Measurements from ENCODE around the gene PLCXD3. TPM values are rescaled to one million over a fixed set of nuclear protein-coding genes. Genes with fewer than 3 reads are reported as not detected.

The PLCXD3 gene
- total and polyA plus RNA-seq, 7 donors: 0.23 to 2.9 (median 1.6) TPM

- Histone ChIP-seq H3K4me1 (no peaks in the 10 kb centered on the region), H3K9me3 (no peaks in the 10 kb centered on the region), H3K27ac (no peak overlapping the region), H3K4me3 (no peak overlapping the region), H3K27me3 (no peaks in the 10 kb centered on the region), H3K36me3 (no peaks in the 10 kb centered on the region)
- WGBS, 2 donors: 89 to 94% methylated on average over 4 of the region's 4 CpGs
- intact Hi-C loops (cut with DNase I): no loop called here
- no peak for TF ChIP-seq POLR2A (IDR thresholded peaks at IDR 0.05)
- TF ChIP-seq POLR2AphosphoS5 (IDR thresholded peaks at IDR 0.05): no peak
- TF ChIP-seq, protein P1, sequence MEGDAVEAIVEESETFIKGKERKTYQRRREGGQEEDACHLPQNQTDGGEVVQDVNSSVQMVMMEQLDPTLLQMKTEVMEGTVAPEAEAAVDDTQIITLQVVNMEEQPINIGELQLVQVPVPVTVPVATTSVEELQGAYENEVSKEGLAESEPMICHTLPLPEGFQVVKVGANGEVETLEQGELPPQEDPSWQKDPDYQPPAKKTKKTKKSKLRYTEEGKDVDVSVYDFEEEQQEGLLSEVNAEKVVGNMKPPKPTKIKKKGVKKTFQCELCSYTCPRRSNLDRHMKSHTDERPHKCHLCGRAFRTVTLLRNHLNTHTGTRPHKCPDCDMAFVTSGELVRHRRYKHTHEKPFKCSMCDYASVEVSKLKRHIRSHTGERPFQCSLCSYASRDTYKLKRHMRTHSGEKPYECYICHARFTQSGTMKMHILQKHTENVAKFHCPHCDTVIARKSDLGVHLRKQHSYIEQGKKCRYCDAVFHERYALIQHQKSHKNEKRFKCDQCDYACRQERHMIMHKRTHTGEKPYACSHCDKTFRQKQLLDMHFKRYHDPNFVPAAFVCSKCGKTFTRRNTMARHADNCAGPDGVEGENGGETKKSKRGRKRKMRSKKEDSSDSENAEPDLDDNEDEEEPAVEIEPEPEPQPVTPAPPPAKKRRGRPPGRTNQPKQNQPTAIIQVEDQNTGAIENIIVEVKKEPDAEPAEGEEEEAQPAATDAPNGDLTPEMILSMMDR (IDR thresholded peaks at IDR 0.05): no peak
- TF ChIP-seq EP300 (IDR thresholded peaks at IDR 0.05): no peak
- no peak for DNase-seq
Observed at GRCh38 chr5:41289970-41290464, 220.4 kb downstream of the PLCXD3 start.

DNA sequence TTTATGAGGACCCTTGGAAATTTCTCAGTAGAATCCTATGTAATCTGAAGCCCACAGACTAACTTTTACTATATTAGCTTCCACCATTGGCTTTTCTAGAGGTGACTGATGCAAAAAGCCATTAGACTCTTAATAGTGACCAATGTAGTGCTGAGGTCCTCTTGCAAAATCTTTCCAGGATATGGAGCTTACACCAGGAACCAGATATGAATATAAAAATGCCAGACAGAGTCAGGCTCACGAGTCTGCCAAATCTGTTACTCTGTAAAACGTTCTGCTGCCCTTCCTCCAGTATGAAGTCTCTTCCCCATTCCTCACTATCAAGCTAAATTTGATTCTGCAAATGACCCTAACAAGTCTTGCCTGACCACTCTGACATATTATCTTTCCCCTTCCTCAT, 223.7 kb downstream of the PLCXD3 start:
- Histone ChIP-seq H3K36me3 (no peaks in the 10 kb centered on the region), H3K27me3 (no peaks in the 10 kb centered on the region), H3K4me1 (no peaks in the 10 kb centered on the region), H3K27ac (no peak overlapping the region), H3K9me3 (no peaks in the 10 kb centered on the region), H3K4me3 (no peak overlapping the region)
- DNase-seq: no peak
- no peak for TF ChIP-seq EP300 (IDR thresholded peaks at IDR 0.05)
- TF ChIP-seq POLR2A (IDR thresholded peaks at IDR 0.05): no peak
- TF ChIP-seq POLR2AphosphoS5 (IDR thresholded peaks at IDR 0.05): no peak
- TF ChIP-seq, protein P1 (IDR thresholded peaks at IDR 0.05): no peak
- 64 to 77% methylated on average over 2 of the region's 2 CpGs for WGBS, 2 donors
- intact Hi-C loops (cut with DNase I): no loop called here

DNA sequence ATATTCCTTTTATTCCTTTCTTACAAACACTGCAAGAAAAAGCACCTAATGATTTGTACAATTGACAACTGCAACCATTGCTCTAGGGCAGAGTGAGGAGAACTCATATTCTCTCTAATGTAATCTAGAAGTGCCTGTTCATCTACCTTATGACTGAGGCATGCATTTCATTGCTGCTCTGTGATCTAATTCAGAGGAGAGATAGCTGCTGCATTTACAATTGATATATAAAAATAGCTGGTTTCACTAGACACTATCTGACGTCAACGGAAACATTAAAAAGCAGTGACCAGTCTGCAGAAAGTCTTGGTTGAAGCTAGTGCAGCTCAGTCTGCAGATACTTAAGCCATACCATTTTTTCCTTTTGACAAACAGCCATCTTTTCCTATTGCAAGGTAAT, 224.2 kb downstream of the PLCXD3 start:
- TF ChIP-seq, protein P1 (IDR thresholded peaks at IDR 0.05): no peak
- TF ChIP-seq EP300 (IDR thresholded peaks at IDR 0.05): no peak
- TF ChIP-seq POLR2AphosphoS5 (IDR thresholded peaks at IDR 0.05): no peak
- TF ChIP-seq POLR2A (IDR thresholded peaks at IDR 0.05): no peak
- Histone ChIP-seq H3K27ac (no peak overlapping the region), H3K4me1 (no peaks in the 10 kb centered on the region), H3K36me3 (no peaks in the 10 kb centered on the region), H3K27me3 (no peaks in the 10 kb centered on the region), H3K4me3 (no peak overlapping the region), H3K9me3 (no peaks in the 10 kb centered on the region)
- no peak for DNase-seq
- 92 to 96% methylated on average over 2 of the region's 2 CpGs for WGBS, 2 donors
- intact Hi-C loops (cut with DNase I): no loop called here

- DNase-seq: no peak
- H3K9me3 ChIP-seq: no peaks in the 10 kb centered on the region
- H3K4me1 ChIP-seq: no peaks in the 10 kb centered on the region
- no peaks in the 10 kb centered on the region for H3K27me3 ChIP-seq
- TF ChIP-seq POLR2AphosphoS5 (IDR thresholded peaks at IDR 0.05) (no peak), EP300 (IDR thresholded peaks at IDR 0.05) (no peak), POLR2A (IDR thresholded peaks at IDR 0.05) (no peak)
- TF ChIP-seq, protein P1 (IDR thresholded peaks at IDR 0.05): no peak
- H3K36me3 ChIP-seq: no peaks in the 10 kb centered on the region
- H3K4me3 ChIP-seq: no peak overlapping the region
- intact Hi-C loops (cut with DNase I): no loop called here
- H3K27ac ChIP-seq: no peak overlapping the region
- WGBS, 2 donors: 55 to 87% methylated on average over 2 of the region's 2 CpGs
Observed at GRCh38 chr5:41284938-41285337, 225.5 kb downstream of the PLCXD3 start.

DNA sequence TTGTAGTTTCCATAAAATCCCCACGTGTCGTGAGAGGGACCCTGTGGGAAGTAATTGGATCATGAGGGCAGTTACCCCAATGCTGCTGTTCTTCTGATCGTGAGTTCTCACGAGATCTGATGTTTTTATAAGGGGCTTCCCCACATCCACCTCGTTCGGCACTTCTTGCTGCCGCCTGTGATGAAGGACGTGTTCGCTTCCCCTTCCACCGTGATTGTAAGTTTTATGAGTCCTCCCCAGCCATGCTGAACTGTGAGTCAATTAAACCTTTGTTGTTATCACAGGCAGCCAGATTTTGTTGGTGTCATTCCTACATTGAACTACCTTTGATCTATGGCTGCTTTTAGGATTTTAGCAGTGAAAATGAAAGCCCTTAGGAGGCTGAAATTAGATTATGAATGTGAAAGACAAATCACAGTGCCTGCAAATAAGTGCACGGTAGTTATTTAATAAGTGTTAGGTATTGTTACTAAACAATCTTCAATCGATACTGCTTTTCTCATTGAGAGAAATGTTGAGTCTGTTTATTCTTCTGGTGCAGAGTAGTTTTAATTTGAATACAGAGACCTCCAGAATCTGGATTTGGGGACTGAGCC, 229.1 kb downstream of the PLCXD3 start:
- Histone ChIP-seq H3K4me3 (no peak overlapping the region), H3K4me1 (no peaks in the 10 kb centered on the region), H3K27ac (no peak overlapping the region), H3K27me3 (no peaks in the 10 kb centered on the region), H3K36me3 (no peaks in the 10 kb centered on the region), H3K9me3 (no peaks in the 10 kb centered on the region)
- intact Hi-C loops (cut with DNase I): no loop called here
- no peak for TF ChIP-seq EP300 (IDR thresholded peaks at IDR 0.05)
- WGBS, 2 donors: 9 to 32% methylated on average over 12 of the region's 12 CpGs
- no peak for DNase-seq
